HEK293T (cell line): ENCODE data around the gene IL4R.

Experiments used
- ARNT ChIP-seq: fragments of 450-650 bp; IDR thresholded peaks from 2 replicates; pipeline ENCODE4 v1.6.1; 2017; ENCODE audit warnings: mild to moderate bottlenecking
- BHLHE40 ChIP-seq: fragments of 450-650 bp; IDR thresholded peaks from 2 replicates; pipeline ENCODE4 v1.6.1; 2016; ENCODE audit warnings: mild to moderate bottlenecking, moderate library complexity, borderline replicate concordance
- CTBP1 ChIP-seq: fragments of 450-650 bp; IDR thresholded peaks from 2 replicates; pipeline ENCODE4 v1.6.1; 2016; ENCODE audit warnings: borderline replicate concordance
- ELF4 ChIP-seq: fragments of 450-650 bp; IDR thresholded peaks from 2 replicates; pipeline ENCODE4 v1.6.1; 2017; ENCODE audit warnings: antibody characterized with exemption
- FOXA1 ChIP-seq: fragments of 450-650 bp; IDR thresholded peaks from 2 replicates; pipeline ENCODE4 v1.6.1; 2016; ENCODE audit warnings: mild to moderate bottlenecking
- FOXM1 ChIP-seq: fragments of 450-650 bp; IDR thresholded peaks from 2 replicates; pipeline ENCODE4 v1.6.1; 2017; ENCODE audit warnings: mild to moderate bottlenecking, borderline replicate concordance
- HDGF ChIP-seq: fragments of 450-650 bp; IDR thresholded peaks from 2 replicates; pipeline ENCODE4 v1.6.1; 2017; ENCODE audit warnings: antibody characterized with exemption, borderline replicate concordance
- LEF1 ChIP-seq: fragments of 450-650 bp; IDR thresholded peaks from 2 replicates; pipeline ENCODE4 v1.6.1; 2017; ENCODE audit warnings: mild to moderate bottlenecking, borderline replicate concordance
- PKNOX1 ChIP-seq: fragments of 450-650 bp; IDR thresholded peaks from 2 replicates; pipeline ENCODE4 v1.6.1; 2016
- SP1 ChIP-seq: fragments of 450-650 bp; IDR thresholded peaks from 2 replicates; pipeline ENCODE4 v1.6.1; 2017
- SUZ12 ChIP-seq: fragments of 450-650 bp; IDR thresholded peaks from 2 replicates; pipeline ENCODE4 v1.6.1; 2016; ENCODE audit warnings: mild to moderate bottlenecking
- TARDBP ChIP-seq: fragments of 450-650 bp; IDR thresholded peaks from 2 replicates; pipeline ENCODE4 v1.6.1; 2016
- ZNF384 ChIP-seq: fragments of 450-650 bp; IDR thresholded peaks from 2 replicates; pipeline ENCODE4 v1.6.1; 2016

GRCh38 chr16:27406511-27407128, 92.8 kb downstream of the IL4R start:
- TF ChIP-seq ARNT (no peak), CTBP1 (no peak), ZNF384 (no peak), LEF1 (no peak), HDGF (no peak), ELF4 (no peak), FOXA1 (no peak), BHLHE40 (no peak), SUZ12 (no peak), FOXM1 (no peak), TARDBP (no peak), PKNOX1 (no peak), SP1 (no peak)
